ENCODE data around the gene SETD3.

The SETD3 gene

DNA sequence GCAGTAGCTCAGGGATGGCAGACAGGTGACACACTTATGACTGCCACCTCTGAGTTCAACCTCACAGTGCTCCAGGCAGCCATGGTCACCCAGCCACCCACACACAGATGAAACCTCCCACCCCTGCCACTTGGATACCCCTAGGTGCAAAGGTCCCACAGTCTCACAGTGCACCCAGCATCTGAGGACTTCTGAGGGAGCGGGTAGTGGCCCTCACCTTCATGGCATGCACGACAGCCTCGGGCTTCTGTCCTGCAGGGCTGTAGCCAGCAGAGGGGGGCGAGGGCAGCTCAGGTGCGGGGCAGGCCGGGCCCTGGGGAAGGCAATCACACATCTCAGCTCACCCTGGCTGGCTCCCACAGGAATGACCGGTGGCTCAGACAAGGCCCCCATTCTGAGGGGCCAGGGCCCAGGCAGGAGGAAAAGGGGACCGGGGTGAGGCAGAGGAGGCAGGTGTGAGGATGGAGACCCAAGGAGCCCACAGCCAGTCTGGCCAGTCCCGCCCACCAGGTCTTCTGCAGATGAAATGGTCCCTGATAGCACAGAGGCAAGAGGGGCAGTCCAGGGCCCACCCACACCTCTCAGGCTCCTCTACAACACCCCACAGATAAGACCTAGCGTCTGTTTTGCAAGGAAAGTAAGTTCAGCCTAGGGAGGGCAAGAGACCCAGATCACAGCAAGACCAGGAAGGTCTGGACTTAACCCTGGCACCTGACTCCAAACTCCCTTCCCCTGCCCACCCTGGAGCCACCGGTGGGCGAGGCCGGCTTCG lies 36.4 kb upstream of the SETD3 start:
- no peak for DNase-seq

GRCh38 chr14:99516156-99516870 lies 35.7 kb upstream of the SETD3 start:
- no peak for DNase-seq

DNA sequence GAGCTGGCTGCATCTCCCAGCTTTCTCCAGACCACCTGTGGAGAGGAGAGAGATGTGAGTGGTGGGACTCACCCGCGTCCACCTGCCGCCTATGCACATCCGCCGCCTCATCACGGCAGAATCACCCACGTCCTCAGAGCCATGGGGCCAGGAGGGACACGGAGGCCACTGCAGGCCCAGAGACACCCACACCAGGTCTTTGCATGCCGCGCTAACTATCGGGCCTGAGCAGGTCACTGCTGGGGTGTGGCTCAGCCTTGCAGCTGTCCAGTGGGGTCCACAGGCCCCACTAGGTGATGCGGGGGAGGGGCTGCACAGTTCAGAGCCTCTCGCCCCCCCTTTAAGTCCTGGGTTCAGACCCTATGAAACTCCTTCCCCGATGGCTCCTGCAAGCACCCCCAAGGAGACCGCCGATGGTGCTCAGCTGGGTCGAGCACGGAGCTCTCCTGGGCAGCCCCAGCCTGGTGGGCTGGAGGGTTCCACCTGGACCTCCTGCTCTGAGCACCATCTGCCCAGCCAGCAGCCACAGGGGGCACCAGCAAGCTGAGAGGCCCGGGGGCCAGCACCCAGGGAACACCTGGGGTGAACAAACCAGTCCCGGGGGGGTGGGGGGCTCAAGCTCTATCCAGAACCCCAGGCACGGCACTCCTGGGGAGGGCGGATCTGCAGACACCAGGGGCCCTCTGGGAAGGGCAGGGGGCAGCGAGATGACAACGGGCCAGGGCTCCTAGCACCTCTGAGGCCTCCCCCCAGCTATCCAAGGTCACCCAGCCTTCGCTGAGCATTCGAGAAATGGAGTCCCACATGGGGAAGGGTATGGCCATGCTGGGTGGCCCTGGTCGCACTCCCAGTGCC lies 34.9 kb upstream of the SETD3 start:
- no peak for DNase-seq

DNA sequence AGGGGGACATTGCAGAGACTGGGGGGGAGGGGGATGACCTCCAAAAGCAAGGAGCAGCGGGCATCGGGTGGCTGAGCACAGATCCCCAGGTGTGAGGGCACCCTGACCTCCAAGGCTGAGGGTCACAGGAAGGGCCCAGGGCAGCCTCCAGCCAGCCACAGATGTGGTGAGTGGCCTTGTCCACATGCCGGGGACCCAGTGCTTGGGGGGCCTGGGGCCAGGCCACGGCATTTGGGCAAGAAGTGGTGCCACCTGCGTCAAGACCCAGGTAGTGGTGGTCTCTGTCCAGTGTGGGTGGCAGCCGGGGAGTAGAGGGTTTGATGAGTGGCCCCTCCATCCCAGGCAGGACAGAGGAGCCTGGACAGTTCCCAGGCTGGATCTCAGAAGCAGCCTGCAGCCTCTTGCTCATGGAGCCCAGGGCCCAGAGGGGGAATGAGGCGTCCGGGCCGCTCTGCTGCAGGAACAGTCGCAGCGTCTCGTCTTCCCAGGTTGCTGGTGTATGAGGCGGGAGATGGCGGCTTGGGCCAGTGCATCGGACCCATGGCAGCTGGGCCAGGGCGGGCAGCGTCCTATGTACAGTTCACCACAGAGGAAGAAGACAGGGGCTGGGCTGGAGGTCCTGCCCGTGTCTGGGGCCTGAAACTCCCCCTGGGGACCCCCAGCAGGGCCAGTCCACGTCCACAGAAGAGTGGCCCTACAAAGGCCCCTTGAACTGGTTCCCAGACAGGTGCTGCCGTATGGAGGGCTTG lies 34.1 kb upstream of the SETD3 start:
- DNase-seq = no peak

- no peak for DNase-seq
Observed at GRCh38 chr14:99513946-99514551, 33.4 kb upstream of the SETD3 start.

GRCh38 chr14:99513183-99513694 lies 32.6 kb upstream of the SETD3 start:
- DNase-seq = no peak

DNA sequence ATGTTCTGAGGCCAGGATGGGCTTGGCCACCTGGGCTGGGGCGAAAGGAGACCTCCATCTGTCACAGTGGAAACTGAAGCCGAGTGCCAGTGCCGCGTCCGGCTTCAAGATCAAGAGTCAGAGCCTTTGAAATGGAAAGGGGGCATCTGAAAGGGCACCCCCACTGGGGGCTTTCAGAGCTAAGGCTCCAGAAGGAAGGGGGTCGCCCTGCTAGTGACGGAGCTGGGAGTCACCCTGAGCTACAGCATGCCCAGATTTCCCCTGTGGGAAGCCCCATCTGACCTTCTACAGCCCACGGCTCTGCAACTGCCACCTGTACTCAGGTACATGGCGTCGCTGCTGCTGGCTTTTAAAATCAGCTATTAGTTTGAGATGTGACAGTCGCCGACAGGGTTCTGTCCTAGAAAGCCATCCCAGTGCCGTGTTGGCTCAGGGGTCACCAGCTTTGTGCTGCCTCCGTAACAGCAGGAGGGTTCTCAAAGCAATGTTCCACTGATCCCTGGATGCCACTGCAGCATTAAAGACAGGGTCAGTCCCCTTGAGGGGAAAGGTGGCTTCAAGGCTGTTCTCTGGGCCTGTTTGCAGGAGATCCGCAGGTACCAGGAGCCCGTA lies 32.0 kb upstream of the SETD3 start:
- peak in 1 of 2 experiments; percentile 37 for DNase-seq

GRCh38 chr14:99512110-99512449 lies 31.4 kb upstream of the SETD3 start:
- no peak for DNase-seq

GRCh38 chr14:99511421-99512109 lies 30.9 kb upstream of the SETD3 start:
- no peak for DNase-seq

GRCh38 chr14:99510556-99511139 lies 30.0 kb upstream of the SETD3 start:
- no peak for DNase-seq

- DNase-seq = no peak
Observed at GRCh38 chr14:99509871-99510555, 29.4 kb upstream of the SETD3 start.

DNA sequence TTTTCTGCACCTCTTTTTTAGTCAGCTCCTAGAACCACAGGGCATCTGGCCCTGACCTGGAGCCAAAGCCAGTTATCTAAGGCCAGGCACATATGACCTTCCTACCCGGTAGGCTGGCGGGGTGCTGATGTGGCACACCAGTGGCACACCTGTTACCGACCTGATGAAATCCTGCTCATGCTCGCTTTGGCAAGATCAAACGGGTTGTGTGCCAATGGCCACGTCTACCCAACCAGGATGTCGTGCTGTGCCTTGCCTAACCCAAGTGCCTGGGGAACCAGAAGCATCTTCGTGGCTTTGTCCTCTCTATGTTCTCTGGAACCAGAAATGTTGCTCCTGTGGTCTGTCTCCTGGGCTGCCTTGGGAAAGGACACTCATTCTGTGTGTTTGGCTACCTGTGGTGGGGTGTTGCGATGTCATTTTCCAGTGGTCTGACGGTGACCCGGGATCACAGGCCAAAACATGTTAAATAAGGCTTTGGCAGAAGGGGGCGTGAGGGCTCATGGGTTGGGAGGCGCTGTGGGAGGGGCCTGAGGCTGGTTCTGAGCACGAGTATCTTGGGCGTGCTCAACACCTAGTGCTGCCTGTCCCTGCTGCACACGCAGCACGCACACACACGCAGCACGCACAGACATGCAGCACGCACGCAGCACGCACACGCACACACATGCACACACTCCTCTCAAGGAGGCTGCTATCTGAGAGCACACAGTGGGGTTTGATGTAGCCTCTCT lies 28.4 kb upstream of the SETD3 start:
- DNase-seq = no peak

DNA sequence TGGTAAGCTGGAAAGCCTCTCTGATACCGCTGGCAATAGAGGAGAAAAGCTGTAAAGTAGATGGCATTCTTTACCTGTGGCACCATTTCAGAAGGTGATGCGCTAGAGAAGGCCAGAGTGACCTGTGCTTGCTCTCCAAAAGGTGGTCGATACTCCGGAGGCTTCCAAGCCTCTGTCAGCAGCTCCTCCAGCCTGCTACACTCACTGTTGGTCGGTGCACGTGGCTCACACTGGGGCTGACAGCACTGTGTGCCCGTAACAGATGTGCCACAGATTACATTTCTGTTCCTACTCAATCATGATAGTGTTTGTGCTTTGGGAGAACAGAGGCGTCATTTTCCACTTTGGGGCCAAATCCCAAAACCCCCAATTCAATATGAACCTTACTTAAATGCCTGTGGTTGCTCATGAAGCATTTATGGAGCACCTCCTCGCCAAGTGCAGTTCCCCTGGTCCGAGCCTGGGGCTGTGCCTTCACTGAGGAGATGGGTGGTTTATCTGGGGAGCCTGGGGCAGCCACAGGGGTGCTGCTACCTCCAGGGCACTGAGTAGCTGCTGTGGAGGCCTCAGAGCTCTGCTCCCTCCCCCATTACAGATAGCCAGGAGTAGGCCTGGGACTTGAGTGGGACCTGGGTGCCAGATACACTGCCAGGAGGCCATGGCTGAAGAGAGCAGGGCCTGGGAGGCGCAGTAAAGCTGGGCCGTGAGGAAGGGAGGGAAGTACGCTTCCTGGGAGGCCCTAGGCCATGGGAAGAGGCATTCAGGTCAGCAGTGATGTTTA lies 27.4 kb upstream of the SETD3 start:
- no peak for DNase-seq

DNA sequence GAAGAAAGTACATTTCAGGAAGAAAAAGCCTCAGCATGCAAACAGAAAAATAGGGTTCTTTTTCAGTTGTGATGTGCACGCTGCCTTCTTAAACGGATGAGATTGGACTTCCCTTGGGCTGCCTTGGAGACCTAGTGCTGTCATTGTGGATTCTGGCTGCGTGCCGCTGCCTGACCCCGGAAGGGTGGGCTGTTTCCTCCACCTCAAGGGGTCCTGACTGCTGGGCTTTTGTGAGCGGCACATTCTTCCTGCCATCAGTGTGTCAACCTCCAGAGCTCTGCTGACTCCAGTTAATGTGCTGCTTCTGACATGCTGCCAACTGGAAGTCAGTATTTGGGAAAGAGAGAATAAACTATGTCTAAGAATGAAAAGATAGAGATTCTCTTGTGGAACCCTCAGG lies 25.6 kb upstream of the SETD3 start:
- no peak for DNase-seq

GRCh38 chr14:99505089-99505488 lies 24.4 kb upstream of the SETD3 start:
- DNase-seq = no peak

- DNase-seq = no peak
Observed at GRCh38 chr14:99503848-99504453, 23.3 kb upstream of the SETD3 start.

GRCh38 chr14:99502989-99503421 lies 22.3 kb upstream of the SETD3 start:
- no peak for DNase-seq

- DNase-seq = no peak
Observed at GRCh38 chr14:99497894-99498293, 17.2 kb upstream of the SETD3 start.
